Measurements from ENCODE around the gene CCNJL. TPM values are rescaled to one million over a fixed set of nuclear protein-coding genes. Genes with fewer than 3 reads are reported as not detected.

CCNJL gene
- total and polyA plus RNA-seq, 2 donors (not counting 1 experiment from before 2014, with no cell fraction given), result 0.03 to 0.67 TPM

DNA sequence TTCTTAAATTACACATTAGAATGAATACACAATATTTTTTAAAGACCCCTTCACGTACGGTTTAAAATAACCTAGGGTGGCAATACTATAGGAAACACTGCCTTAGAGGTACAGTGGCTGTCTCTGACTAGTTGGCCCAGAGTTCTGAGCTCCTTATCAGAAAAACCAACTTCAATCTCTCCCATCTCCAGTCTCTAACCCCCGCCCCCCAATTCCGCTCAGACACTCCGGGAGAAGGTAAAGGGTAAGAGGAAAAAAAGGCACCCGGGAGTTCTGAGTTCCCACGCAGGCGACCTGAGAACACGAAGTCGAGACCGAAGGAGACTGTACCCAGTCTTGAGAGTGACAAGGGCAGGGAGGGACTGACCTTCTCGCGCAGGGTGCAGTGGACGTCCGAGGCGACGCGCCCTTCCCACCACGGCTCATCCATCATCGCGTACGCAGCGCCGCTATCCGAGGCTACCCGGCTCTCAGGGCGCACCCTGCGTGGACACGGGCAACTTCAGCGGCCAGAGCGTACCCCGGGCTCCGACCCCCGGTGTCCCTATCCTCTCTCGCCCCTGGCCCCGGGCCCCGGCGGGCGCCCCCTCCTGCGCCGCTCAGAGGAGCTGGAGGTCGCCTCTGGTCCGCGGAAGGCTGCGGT, 752 bp downstream of the CCNJL start:
- ChIA-PET CTCF (no interaction called here), POLR2A (no interaction called here)
- Histone ChIP-seq H3K9ac (ENCODE audit: low read length) (no peak overlapping the region), H3K9me3 (ENCODE audit: control extremely low read depth in 1 of 3, control insufficient read depth in 2 of 3, insufficient read depth in 1 of 3, low read length in 2 of 3) (no peaks in the 10 kb centered on the region), H3K27me3 (replicated peaks in 1 of 4; ENCODE audit: control extremely low read depth in 1 of 4, control insufficient read depth in 3 of 4, insufficient read depth in 4 of 4, low read length in 3 of 4) (peaks cover 0 to 28% (median 17%) of the 10 kb centered on the region in 4 experiments), H3K4me3 (ENCODE audit: control extremely low read depth in 1 of 5, extremely low read depth in 1 of 5, insufficient read depth in 1 of 5, low read depth in 2 of 5, low read length in 4 of 5) (peak overlapping the region in 2 of 5 experiments; percentile 32 to 70), H3K79me2 (ENCODE audit: control insufficient read depth, insufficient read depth, low read length) (no peaks in the 10 kb centered on the region), H3K4me2 (replicated peaks; ENCODE audit: low read depth, low read length, poor library complexity, severe bottlenecking) (peak overlapping the region; percentile 69), H2AFZ (ENCODE audit: insufficient read depth, low read depth, low read length, poor library complexity, severe bottlenecking) (peak overlapping the region; percentile 42), H3K36me3 (replicated peaks in 1 of 2; ENCODE audit: control extremely low read depth in 1 of 2, control insufficient read depth in 1 of 2, extremely low read depth in 1 of 2, insufficient read depth in 2 of 2, low read length in 1 of 2) (no peaks in the 10 kb centered on the region), H4K20me1 (ENCODE audit: control insufficient read depth, insufficient read depth, low read length, poor library complexity, severe bottlenecking) (no peaks in the 10 kb centered on the region), H3K27ac (ENCODE audit: low read length in 2 of 2) (no peak overlapping the region), H3K4me1 (ENCODE audit: control insufficient read depth in 2 of 2, insufficient read depth in 2 of 2, low read length in 2 of 2) (peaks cover 8 to 14% of the 10 kb centered on the region in 2 donors)
- peaks cover 6% of the 10 kb centered on the region for H3K4me1 Mint-ChIP-seq
- no peak for DNase-seq
- TF ChIP-seq CTCF (IDR thresholded peaks at IDR 0.05) (no peak), EZH2 (IDR thresholded peaks at IDR 0.05; ENCODE audit: borderline replicate concordance, insufficient read depth, low read depth, low read length, poor library complexity, severe bottlenecking) (peak; percentile 38)
- peak overlapping the region; percentile 69 for H3K4me3 Mint-ChIP-seq
- intact Hi-C loops (cut with micrococcal nuclease), result no loop called here
- peaks cover 64% of the 10 kb centered on the region for H3K27me3 Mint-ChIP-seq
- no peak overlapping the region for H3K27ac Mint-ChIP-seq
- no peaks in the 10 kb centered on the region for H3K9me3 Mint-ChIP-seq (ENCODE audit: insufficient read depth)
- 6% methylated on average over 41 of the region's 45 CpGs for WGBS (ENCODE audit: insufficient coverage)
- ATAC-seq (ENCODE audit: low read depth), result no peak

DNA sequence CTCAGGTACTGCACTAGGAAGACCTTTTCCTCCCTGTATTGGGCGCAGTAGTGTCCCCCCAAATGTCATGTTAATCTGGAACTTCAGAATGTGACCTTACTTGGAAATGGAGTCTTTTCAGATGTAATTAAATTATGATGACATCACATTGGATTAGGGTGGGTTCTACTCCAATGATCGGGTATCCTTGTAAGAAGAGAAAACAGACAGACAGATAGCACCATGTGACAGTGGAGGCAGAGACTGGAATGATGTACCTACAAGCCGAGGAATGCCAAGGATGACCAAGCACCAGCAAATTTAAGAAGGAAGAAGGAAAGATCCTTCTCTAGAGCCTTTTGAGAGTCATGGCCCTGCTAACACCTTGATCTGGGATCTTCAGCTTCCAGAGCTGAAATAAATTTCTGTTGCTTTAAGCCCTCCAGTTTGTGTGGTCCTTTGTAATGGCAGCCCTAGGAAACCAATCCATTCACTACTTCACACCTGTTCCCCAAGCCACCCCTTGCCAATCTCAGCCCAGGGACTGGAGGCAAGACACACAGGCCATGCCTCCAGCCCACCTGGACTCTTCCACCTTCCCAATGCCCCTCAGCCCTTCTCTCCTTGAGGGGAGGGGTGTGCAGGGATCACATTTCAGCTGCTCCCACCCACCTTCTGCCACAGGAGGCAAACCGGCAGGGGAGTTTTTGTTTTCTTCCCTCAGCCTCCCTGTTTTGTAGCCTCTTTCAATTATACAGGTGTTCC, 1.6 kb downstream of the CCNJL start:
- H3K4me3 ChIP-seq (ENCODE audit: control extremely low read depth in 1 of 5, extremely low read depth in 1 of 5, insufficient read depth in 1 of 5, low read depth in 2 of 5, low read length in 4 of 5), result peak overlapping the region in 1 of 5 experiments; percentile 70
- Mint-ChIP-seq H3K27ac (no peak overlapping the region), H3K9me3 (ENCODE audit: insufficient read depth) (no peaks in the 10 kb centered on the region), H3K27me3 (peaks cover 56% of the 10 kb centered on the region), H3K4me3 (no peak overlapping the region), H3K4me1 (peaks cover 6% of the 10 kb centered on the region)
- H3K27ac ChIP-seq (ENCODE audit: low read length in 2 of 2), result no peak overlapping the region
- peaks cover 0 to 28% (median 17%) of the 10 kb centered on the region in 4 experiments for H3K27me3 ChIP-seq (replicated peaks in 1 of 4; ENCODE audit: control extremely low read depth in 1 of 4, control insufficient read depth in 3 of 4, insufficient read depth in 4 of 4, low read length in 3 of 4)
- no peak overlapping the region for H3K4me2 ChIP-seq (replicated peaks; ENCODE audit: low read depth, low read length, poor library complexity, severe bottlenecking)
- no peaks in the 10 kb centered on the region for H3K9me3 ChIP-seq (ENCODE audit: control extremely low read depth in 1 of 3, control insufficient read depth in 2 of 3, insufficient read depth in 1 of 3, low read length in 2 of 3)
- ChIA-PET POLR2A (no interaction called here), CTCF (no interaction called here)
- DNase-seq (no peak), ATAC-seq (ENCODE audit: low read depth) (no peak)
- no peak overlapping the region for H3K9ac ChIP-seq (ENCODE audit: low read length)
- H2AFZ ChIP-seq (ENCODE audit: insufficient read depth, low read depth, low read length, poor library complexity, severe bottlenecking), result no peak overlapping the region
- TF ChIP-seq EZH2 (IDR thresholded peaks at IDR 0.05; ENCODE audit: borderline replicate concordance, insufficient read depth, low read depth, low read length, poor library complexity, severe bottlenecking) (no peak), CTCF (IDR thresholded peaks at IDR 0.05) (no peak)
- intact Hi-C loops (cut with micrococcal nuclease), result no loop called here
- no peaks in the 10 kb centered on the region for H3K36me3 ChIP-seq (replicated peaks in 1 of 2; ENCODE audit: control extremely low read depth in 1 of 2, control insufficient read depth in 1 of 2, extremely low read depth in 1 of 2, insufficient read depth in 2 of 2, low read length in 1 of 2)
- no peaks in the 10 kb centered on the region for H4K20me1 ChIP-seq (ENCODE audit: control insufficient read depth, insufficient read depth, low read length, poor library complexity, severe bottlenecking)
- H3K79me2 ChIP-seq (ENCODE audit: control insufficient read depth, insufficient read depth, low read length), result no peaks in the 10 kb centered on the region
- peaks cover 8 to 14% of the 10 kb centered on the region in 2 donors for H3K4me1 ChIP-seq (ENCODE audit: control insufficient read depth in 2 of 2, insufficient read depth in 2 of 2, low read length in 2 of 2)
- WGBS (ENCODE audit: insufficient coverage), result 95% methylated on average over 4 of the region's 4 CpGs

Data from B cell (primary cell).